ENCODE data around the gene TENM3. TPM values are rescaled to one million over a fixed set of nuclear protein-coding genes. Genes with fewer than 3 reads are reported as not detected.

The TENM3 gene
- polyA plus RNA-seq, 1 experiment, result 54.9 TPM

DNA sequence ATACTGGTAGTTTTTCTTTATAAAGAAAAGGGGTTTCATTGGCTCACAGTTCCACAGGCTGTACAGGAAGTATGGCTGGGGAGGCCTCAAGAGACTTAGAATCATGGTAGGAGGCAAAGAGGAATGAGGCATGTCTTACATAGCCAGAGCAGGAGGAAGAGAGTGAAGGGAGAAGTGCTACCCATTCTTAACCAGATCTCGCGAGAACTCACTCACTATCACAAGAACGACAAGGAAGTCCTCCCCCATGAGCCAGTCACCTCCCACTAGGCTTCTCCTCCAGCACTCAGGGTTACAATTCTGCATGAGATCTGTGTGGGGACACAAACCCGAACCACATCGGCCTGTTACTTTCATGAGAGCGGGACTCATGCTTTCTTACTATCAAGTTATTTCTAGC lies 240.5 kb downstream of the TENM3 start:
- no peaks in the 10 kb centered on the region for H3K27me3 ChIP-seq (ENCODE audit: control insufficient read depth, insufficient read depth, low read length)
- H3K27ac ChIP-seq (ENCODE audit: low read depth, low read length), result no peak overlapping the region
- no peak for DNase-seq (ENCODE audit: low read depth, low spot score)
- ChIA-PET POLR2A (no interaction called here), CTCF (no interaction called here)
- H3K4me3 ChIP-seq (ENCODE audit: low read depth, low read length), result no peak overlapping the region
- H3K9me3 ChIP-seq (ENCODE audit: control insufficient read depth, insufficient read depth, low read length), result no peaks in the 10 kb centered on the region; the same call in 1 of the 2 replicates
- TF ChIP-seq, protein P1, sequence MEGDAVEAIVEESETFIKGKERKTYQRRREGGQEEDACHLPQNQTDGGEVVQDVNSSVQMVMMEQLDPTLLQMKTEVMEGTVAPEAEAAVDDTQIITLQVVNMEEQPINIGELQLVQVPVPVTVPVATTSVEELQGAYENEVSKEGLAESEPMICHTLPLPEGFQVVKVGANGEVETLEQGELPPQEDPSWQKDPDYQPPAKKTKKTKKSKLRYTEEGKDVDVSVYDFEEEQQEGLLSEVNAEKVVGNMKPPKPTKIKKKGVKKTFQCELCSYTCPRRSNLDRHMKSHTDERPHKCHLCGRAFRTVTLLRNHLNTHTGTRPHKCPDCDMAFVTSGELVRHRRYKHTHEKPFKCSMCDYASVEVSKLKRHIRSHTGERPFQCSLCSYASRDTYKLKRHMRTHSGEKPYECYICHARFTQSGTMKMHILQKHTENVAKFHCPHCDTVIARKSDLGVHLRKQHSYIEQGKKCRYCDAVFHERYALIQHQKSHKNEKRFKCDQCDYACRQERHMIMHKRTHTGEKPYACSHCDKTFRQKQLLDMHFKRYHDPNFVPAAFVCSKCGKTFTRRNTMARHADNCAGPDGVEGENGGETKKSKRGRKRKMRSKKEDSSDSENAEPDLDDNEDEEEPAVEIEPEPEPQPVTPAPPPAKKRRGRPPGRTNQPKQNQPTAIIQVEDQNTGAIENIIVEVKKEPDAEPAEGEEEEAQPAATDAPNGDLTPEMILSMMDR (IDR thresholded peaks at IDR 0.05; ENCODE audit: low read depth, low read length), result no peak

DNA sequence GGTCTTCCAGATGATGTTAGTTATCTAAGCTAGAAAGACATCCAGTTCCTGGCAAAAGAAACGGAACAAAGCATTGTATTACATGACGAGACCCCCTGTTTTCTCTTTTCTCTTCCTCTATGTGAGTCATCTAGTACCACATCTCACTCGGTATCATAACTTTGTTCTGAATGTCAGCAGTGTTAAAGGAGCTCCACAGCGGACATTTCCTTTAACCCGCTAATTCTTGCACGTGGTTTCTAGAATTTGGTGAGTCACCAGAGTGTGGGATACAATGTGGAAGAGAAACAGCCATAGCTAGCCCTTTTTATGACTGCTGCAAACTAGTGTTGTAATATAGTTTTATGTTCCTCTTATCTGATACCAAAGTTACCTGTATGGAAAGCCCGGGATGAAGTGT lies 243.7 kb downstream of the TENM3 start:
- Histone ChIP-seq H3K9me3 (ENCODE audit: control insufficient read depth, insufficient read depth, low read length) (no peaks in the 10 kb centered on the region; the same call in 1 of the 2 replicates), H3K27me3 (ENCODE audit: control insufficient read depth, insufficient read depth, low read length) (no peaks in the 10 kb centered on the region), H3K27ac (ENCODE audit: low read depth, low read length) (no peak overlapping the region), H3K4me3 (ENCODE audit: low read depth, low read length) (no peak overlapping the region)
- TF ChIP-seq, protein P1 (IDR thresholded peaks at IDR 0.05; ENCODE audit: low read depth, low read length), result no peak
- DNase-seq (ENCODE audit: low read depth, low spot score), result no peak
- POLR2A ChIA-PET, result no interaction called here
- CTCF ChIA-PET, result interaction anchor here (0.5 to 2.6 kb wide), 4 partner anchors 9 to 319 kb away, joined by 3 to 10 read pairs (median 4); no protein-coding TSS in a partner anchor

- H3K27ac ChIP-seq (ENCODE audit: low read depth, low read length), result no peak overlapping the region
- no peak for DNase-seq (ENCODE audit: low read depth, low spot score)
- H3K4me3 ChIP-seq (ENCODE audit: low read depth, low read length), result no peak overlapping the region
- POLR2A ChIA-PET, result no interaction called here
- TF ChIP-seq, protein P1 (IDR thresholded peaks at IDR 0.05; ENCODE audit: low read depth, low read length), result no peak
- CTCF ChIA-PET, result interaction anchor here (2.6 kb wide), 1 partner anchor 11 kb away, joined by 10 read pairs; no protein-coding TSS in a partner anchor
- H3K9me3 ChIP-seq (ENCODE audit: control insufficient read depth, insufficient read depth, low read length), result no peaks in the 10 kb centered on the region; the same call in 1 of the 2 replicates
- no peaks in the 10 kb centered on the region for H3K27me3 ChIP-seq (ENCODE audit: control insufficient read depth, insufficient read depth, low read length)
Measured at GRCh38 chr4:182488896-182489295, 245.7 kb downstream of the TENM3 start.

DNA sequence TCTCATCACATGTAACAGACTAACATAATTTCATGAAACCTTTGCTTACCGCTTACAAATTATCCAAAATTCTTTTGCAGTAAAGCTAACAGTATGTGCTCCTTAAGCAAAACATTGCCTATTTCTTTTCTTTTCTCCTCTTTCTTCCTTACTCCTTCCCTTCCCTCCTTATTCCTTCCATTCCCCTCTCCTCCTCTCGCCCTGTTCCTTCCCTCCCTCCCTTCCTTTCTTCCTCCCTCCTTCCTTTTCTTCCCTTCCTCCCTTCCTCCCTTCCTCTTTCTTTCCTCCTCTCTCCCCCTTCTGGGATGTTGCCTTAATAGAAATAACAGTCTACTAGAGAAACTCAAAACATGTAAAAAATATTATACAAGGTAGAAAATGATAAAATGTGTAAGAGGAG lies 246.4 kb downstream of the TENM3 start:
- CTCF ChIA-PET, result interaction anchor here (1.0 kb wide), 1 partner anchor 315 kb away, joined by 3 read pairs; no protein-coding TSS in a partner anchor
- TF ChIP-seq, protein P1 (IDR thresholded peaks at IDR 0.05; ENCODE audit: low read depth, low read length), result no peak
- H3K4me3 ChIP-seq (ENCODE audit: low read depth, low read length), result no peak overlapping the region
- no peaks in the 10 kb centered on the region for H3K27me3 ChIP-seq (ENCODE audit: control insufficient read depth, insufficient read depth, low read length)
- H3K27ac ChIP-seq (ENCODE audit: low read depth, low read length), result no peak overlapping the region
- H3K9me3 ChIP-seq (ENCODE audit: control insufficient read depth, insufficient read depth, low read length), result no peaks in the 10 kb centered on the region; the same call in 1 of the 2 replicates
- POLR2A ChIA-PET, result no interaction called here
- DNase-seq (ENCODE audit: low read depth, low spot score), result no peak

DNA sequence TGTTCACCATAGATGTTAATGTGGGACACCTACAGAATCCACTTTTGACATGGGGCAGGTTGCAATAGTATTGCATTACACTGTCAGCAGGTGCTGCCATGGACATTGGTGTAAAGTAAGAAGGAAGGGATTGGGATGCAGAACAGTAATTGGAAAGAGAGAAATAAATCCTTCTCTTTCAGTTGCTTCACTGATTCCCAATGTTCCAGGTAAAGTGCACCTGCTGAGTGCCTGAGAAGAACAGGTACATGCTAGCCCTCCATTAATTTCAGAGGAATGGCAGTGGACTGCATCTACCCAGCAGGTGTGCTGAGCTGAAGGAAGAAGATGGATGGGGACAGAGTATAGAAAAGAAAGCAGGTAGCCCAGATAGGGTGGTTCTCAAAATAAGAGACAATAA lies 248.5 kb downstream of the TENM3 start:
- POLR2A ChIA-PET, result no interaction called here
- no peak for DNase-seq (ENCODE audit: low read depth, low spot score)
- CTCF ChIA-PET, result no interaction called here
- H3K4me3 ChIP-seq (ENCODE audit: low read depth, low read length), result peak overlapping the region; percentile 41
- TF ChIP-seq, protein P1 (IDR thresholded peaks at IDR 0.05; ENCODE audit: low read depth, low read length), result no peak
- H3K9me3 ChIP-seq (ENCODE audit: control insufficient read depth, insufficient read depth, low read length), result no peaks in the 10 kb centered on the region
- no peaks in the 10 kb centered on the region for H3K27me3 ChIP-seq (ENCODE audit: control insufficient read depth, insufficient read depth, low read length)
- H3K27ac ChIP-seq (ENCODE audit: low read depth, low read length), result no peak overlapping the region
